Gastroesophageal sphincter (tissue), 3 donors: ENCODE data around the gene ANKRD60.

ENCODE experiments used
- CTCF ChIP-seq, 4 experiments: fragments of 200-600 bp in 2 of 4; fragments of 450-650 bp in 2 of 4; sonication (generic) in 1 of 4; IDR thresholded peaks; one replicate each; pipeline ENCODE4 v1.5.1; 2017 to 2019; ENCODE audit warnings: antibody characterized with exemption in 4 of 4, mild to moderate bottlenecking in 2 of 4, moderate library complexity in 2 of 4
- EP300 ChIP-seq: sonication (generic); formaldehyde crosslinking; IDR thresholded peaks from one replicate; pipeline ENCODE4 v1.6.1; 2017; ENCODE audit warnings: antibody characterized with exemption, mild to moderate bottlenecking
- POLR2A ChIP-seq, 2 donors: fragments of 450-650 bp; IDR thresholded peaks; one replicate each; pipeline ENCODE4 v1.6.1; 2017; ENCODE audit warnings: antibody characterized with exemption in 2 of 2, mild to moderate bottlenecking in 2 of 2, moderate library complexity in 1 of 2
- POLR2AphosphoS5 ChIP-seq: sonication (generic); formaldehyde crosslinking; IDR thresholded peaks from one replicate; pipeline ENCODE4 v1.6.1; 2017; ENCODE audit warnings: antibody characterized with exemption

GRCh38 chr20:58210398-58210747 lies 18.1 kb downstream of the ANKRD60 start:
- TF ChIP-seq CTCF (IDR thresholded peaks at IDR 0.05), result no peak
- no peak for TF ChIP-seq POLR2AphosphoS5
- no peak for TF ChIP-seq POLR2A (IDR thresholded peaks at IDR 0.05)
- TF ChIP-seq EP300, result no peak
